Measurements from ENCODE around the gene CCNK.

The CCNK gene

DNA sequence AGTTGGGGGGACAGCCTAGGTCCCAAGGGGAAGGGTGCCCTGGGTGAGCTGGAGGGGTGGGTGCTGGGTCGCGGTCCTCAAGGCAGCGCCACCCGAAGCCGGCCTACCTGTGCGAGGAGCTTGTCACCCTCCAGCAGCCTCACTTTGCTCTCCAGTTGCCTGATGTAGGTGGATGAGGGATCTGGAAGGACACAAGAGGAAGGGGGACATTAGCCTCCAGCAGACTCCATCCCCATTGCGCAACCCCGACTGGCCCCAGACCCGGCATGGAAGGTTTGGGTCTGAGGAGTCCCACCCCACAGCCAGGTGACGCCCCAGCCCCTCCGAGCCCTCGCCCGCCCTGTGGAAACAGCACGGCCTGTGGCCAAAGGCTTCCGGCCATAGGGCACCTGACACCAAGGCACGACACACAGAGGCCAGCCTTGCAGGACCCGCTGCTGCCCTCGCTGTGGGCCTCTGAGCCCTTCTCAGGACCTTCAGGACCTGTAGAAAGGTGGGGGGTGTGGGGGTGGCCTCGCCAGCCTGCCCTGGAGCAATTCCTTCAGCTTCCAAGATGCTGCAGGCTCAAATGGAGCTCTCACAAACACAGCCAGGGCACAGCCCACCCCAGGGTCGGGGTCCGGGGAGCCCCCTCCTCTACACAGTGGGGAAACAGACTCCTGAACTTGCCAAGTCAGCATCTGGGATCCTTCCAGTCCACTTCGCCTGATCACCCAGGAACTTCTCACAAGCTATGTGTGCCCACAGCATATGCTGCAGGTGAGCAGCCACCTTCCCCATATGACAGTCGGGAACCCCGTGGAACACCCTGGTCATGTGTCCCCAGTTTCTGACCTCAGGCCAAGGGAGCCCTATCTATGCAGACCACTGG lies 54.9 kb downstream of the CCNK start:
- no peaks in the 10 kb centered on the region for H3K9me3 ChIP-seq (ENCODE audit: insufficient read depth, low read length)
- no peaks in the 10 kb centered on the region for H3K27me3 ChIP-seq (ENCODE audit: low read length)
- no peak overlapping the region for H3K27ac ChIP-seq (ENCODE audit: low read depth, low read length)
- TF ChIP-seq EZH2phosphoT487 (conservative IDR thresholded peaks at IDR 0.05; ENCODE audit: low read length), result no peak
- TF ChIP-seq, protein P1, sequence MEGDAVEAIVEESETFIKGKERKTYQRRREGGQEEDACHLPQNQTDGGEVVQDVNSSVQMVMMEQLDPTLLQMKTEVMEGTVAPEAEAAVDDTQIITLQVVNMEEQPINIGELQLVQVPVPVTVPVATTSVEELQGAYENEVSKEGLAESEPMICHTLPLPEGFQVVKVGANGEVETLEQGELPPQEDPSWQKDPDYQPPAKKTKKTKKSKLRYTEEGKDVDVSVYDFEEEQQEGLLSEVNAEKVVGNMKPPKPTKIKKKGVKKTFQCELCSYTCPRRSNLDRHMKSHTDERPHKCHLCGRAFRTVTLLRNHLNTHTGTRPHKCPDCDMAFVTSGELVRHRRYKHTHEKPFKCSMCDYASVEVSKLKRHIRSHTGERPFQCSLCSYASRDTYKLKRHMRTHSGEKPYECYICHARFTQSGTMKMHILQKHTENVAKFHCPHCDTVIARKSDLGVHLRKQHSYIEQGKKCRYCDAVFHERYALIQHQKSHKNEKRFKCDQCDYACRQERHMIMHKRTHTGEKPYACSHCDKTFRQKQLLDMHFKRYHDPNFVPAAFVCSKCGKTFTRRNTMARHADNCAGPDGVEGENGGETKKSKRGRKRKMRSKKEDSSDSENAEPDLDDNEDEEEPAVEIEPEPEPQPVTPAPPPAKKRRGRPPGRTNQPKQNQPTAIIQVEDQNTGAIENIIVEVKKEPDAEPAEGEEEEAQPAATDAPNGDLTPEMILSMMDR (IDR thresholded peaks at IDR 0.05; ENCODE audit: insufficient read depth, low read length, poor library complexity, severe bottlenecking), result no peak
- H3K9me2 ChIP-seq (replicated peaks; ENCODE audit: insufficient read depth, low read length), result no peaks in the 10 kb centered on the region
- no peak overlapping the region for H3K9ac ChIP-seq (ENCODE audit: low read length)
- no peak overlapping the region for H3K4me2 ChIP-seq (ENCODE audit: low read depth, low read length, poor library complexity, severe bottlenecking)
- no peaks in the 10 kb centered on the region for H3K36me3 ChIP-seq (ENCODE audit: low read length)
- no peak overlapping the region for H2AFZ ChIP-seq (ENCODE audit: low read depth, low read length, severe bottlenecking)
- no peak overlapping the region for H3K4me3 ChIP-seq (ENCODE audit: insufficient read depth, low read length, poor library complexity, severe bottlenecking)
- H4K20me1 ChIP-seq (ENCODE audit: low read depth, low read length), result no peaks in the 10 kb centered on the region
- H3F3A ChIP-seq (ENCODE audit: insufficient read depth), result no peaks in the 10 kb centered on the region
- H3K79me2 ChIP-seq (ENCODE audit: insufficient read depth, low read length), result no peaks in the 10 kb centered on the region

DNA sequence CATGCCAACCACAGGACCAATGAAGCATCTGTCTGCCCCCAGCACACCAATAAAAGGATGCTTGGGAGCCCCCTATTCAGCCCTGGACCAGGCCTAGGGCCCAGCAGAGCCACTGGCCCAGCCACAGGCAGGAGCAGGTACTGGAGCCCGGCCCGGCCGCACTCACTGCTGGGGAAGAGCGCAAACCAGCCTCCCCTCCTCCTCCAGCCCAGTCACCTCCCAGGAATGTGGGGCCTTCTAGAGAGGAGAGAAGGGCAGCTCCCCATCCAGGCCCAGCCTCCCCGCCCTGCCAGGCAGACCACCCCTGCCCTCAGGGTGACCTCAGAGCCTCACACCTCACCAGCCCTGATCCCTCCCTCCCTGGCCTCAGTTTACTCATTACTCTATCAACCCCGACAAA lies 56.2 kb downstream of the CCNK start:
- H3K4me3 ChIP-seq (ENCODE audit: insufficient read depth, low read length, poor library complexity, severe bottlenecking), result no peak overlapping the region
- no peak overlapping the region for H3K27ac ChIP-seq (ENCODE audit: low read depth, low read length)
- no peaks in the 10 kb centered on the region for H3F3A ChIP-seq (ENCODE audit: insufficient read depth)
- H3K9me2 ChIP-seq (replicated peaks; ENCODE audit: insufficient read depth, low read length), result no peaks in the 10 kb centered on the region
- no peak overlapping the region for H2AFZ ChIP-seq (ENCODE audit: low read depth, low read length, severe bottlenecking)
- no peak overlapping the region for H3K9ac ChIP-seq (ENCODE audit: low read length)
- H3K9me3 ChIP-seq (ENCODE audit: insufficient read depth, low read length), result no peaks in the 10 kb centered on the region
- no peaks in the 10 kb centered on the region for H4K20me1 ChIP-seq (ENCODE audit: low read depth, low read length)
- no peaks in the 10 kb centered on the region for H3K79me2 ChIP-seq (ENCODE audit: insufficient read depth, low read length)
- H3K36me3 ChIP-seq (ENCODE audit: low read length), result no peaks in the 10 kb centered on the region
- H3K27me3 ChIP-seq (ENCODE audit: low read length), result no peaks in the 10 kb centered on the region
- TF ChIP-seq EZH2phosphoT487 (conservative IDR thresholded peaks at IDR 0.05; ENCODE audit: low read length), result no peak
- TF ChIP-seq, protein P1 (IDR thresholded peaks at IDR 0.05; ENCODE audit: insufficient read depth, low read length, poor library complexity, severe bottlenecking), result no peak
- H3K4me2 ChIP-seq (ENCODE audit: low read depth, low read length, poor library complexity, severe bottlenecking), result no peak overlapping the region

DNA sequence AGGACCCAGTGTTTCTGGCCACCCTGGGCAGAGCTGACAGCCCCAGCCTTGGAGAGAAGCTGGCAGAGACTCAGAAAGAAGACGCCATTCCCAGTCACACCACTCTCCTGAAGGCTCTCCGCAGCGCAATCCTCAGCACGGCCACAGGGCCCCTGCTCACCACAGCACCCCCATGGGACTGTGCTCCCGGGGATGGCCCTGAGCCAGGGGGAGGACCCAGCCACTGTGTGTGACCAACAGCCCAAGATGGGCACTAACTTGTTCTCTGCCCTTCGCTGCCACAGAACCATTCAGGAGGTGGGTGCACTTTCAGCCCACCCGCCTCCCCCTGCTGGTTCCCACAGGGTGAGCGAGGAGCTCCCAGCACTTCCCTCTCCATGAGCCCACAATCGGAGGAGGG lies 57.1 kb downstream of the CCNK start:
- Histone ChIP-seq H3K4me2 (ENCODE audit: low read depth, low read length, poor library complexity, severe bottlenecking) (no peak overlapping the region), H2AFZ (ENCODE audit: low read depth, low read length, severe bottlenecking) (no peak overlapping the region), H3K9me2 (replicated peaks; ENCODE audit: insufficient read depth, low read length) (no peaks in the 10 kb centered on the region), H3K36me3 (ENCODE audit: low read length) (no peaks in the 10 kb centered on the region), H3K4me3 (ENCODE audit: insufficient read depth, low read length, poor library complexity, severe bottlenecking) (no peak overlapping the region), H3K27ac (ENCODE audit: low read depth, low read length) (no peak overlapping the region), H3F3A (ENCODE audit: insufficient read depth) (no peaks in the 10 kb centered on the region), H3K27me3 (ENCODE audit: low read length) (no peaks in the 10 kb centered on the region), H3K9ac (ENCODE audit: low read length) (no peak overlapping the region), H3K79me2 (ENCODE audit: insufficient read depth, low read length) (no peaks in the 10 kb centered on the region), H4K20me1 (ENCODE audit: low read depth, low read length) (no peaks in the 10 kb centered on the region), H3K9me3 (ENCODE audit: insufficient read depth, low read length) (no peaks in the 10 kb centered on the region)
- TF ChIP-seq, protein P1 (IDR thresholded peaks at IDR 0.05; ENCODE audit: insufficient read depth, low read length, poor library complexity, severe bottlenecking), result no peak
- TF ChIP-seq EZH2phosphoT487 (conservative IDR thresholded peaks at IDR 0.05; ENCODE audit: low read length), result no peak

Measured in SU-DHL-6 (cell line).